HepG2 (cell line): ENCODE measurements around the gene ZSCAN2. TPM values are rescaled to one million over a fixed set of nuclear protein-coding genes. Genes with fewer than 3 reads are reported as not detected.

ENCODE experiments used
- ADNP ChIP-seq: sonication (generic); formaldehyde crosslinking; IDR thresholded peaks from 2 replicates; pipeline ENCODE4 v1.4.0; 2020; ENCODE audit warnings: missing genetic modification reagents
- BCL6 ChIP-seq: IDR thresholded peaks from 2 replicates; pipeline ENCODE4 v1.6.1; 2016; ENCODE audit warnings: missing genetic modification reagents, missing compliant biosample characterization
- CCDC6 ChIP-seq: sonication (generic); formaldehyde crosslinking; IDR thresholded peaks from 2 replicates; pipeline ENCODE4 v1.8.1; 2022; ENCODE audit warnings: mild to moderate bottlenecking, missing genetic modification reagents, moderate library complexity
- CEBPB ChIP-seq: IDR thresholded peaks from 2 replicates; pipeline ENCODE4 v1.6.1; 2011; ENCODE audit warnings: low read depth, low read length, improper control_type of control experiment, borderline replicate concordance
- FUBP1 ChIP-seq: sonication (generic); formaldehyde crosslinking; IDR thresholded peaks from 2 replicates; pipeline ENCODE4 v1.5.1; 2020; ENCODE audit warnings: missing genetic modification reagents, mild to moderate bottlenecking, borderline replicate concordance
- KLF9 ChIP-seq: IDR thresholded peaks from 2 replicates; pipeline ENCODE4 v1.6.1; 2016; ENCODE audit warnings: low read depth
- MIER3 ChIP-seq: IDR thresholded peaks from 2 replicates; pipeline ENCODE4 v1.6.1; 2016; ENCODE audit warnings: missing compliant biosample characterization, borderline replicate concordance
- POLR2G ChIP-seq: fragments of 200-400 bp; formaldehyde crosslinking; IDR thresholded peaks from 2 replicates; pipeline ENCODE4 v1.6.1; 2018; ENCODE audit warnings: mild to moderate bottlenecking, low read depth, low read length, moderate library complexity
- RARA ChIP-seq: IDR thresholded peaks from 2 replicates; pipeline ENCODE4 v1.6.1; 2016; ENCODE audit warnings: missing genetic modification reagents, missing compliant biosample characterization
- SP5 ChIP-seq: IDR thresholded peaks from 2 replicates; pipeline ENCODE4 v1.6.1; 2016; ENCODE audit warnings: low read depth, borderline replicate concordance
- TAF1 ChIP-seq: sonication (generic); formaldehyde crosslinking; IDR thresholded peaks from 2 replicates; pipeline ENCODE4 v1.4.0; 2020; ENCODE audit warnings: missing genetic modification reagents
- TERF1 ChIP-seq: sonication (generic); formaldehyde crosslinking; IDR thresholded peaks from 2 replicates; pipeline ENCODE4 v1.8.0; 2022; ENCODE audit warnings: mild to moderate bottlenecking, missing genetic modification reagents, moderate library complexity
- ZBTB1 ChIP-seq: sonication (generic); formaldehyde crosslinking; IDR thresholded peaks from 2 replicates; pipeline ENCODE4 v1.4.0; 2020; ENCODE audit warnings: missing genetic modification reagents, borderline replicate concordance
- ZFP62 ChIP-seq: sonication (generic); formaldehyde crosslinking; IDR thresholded peaks from 2 replicates; pipeline ENCODE4 v1.4.0; 2020; ENCODE audit warnings: missing genetic modification reagents
- ZNF121 ChIP-seq: sonication (generic); formaldehyde crosslinking; IDR thresholded peaks from 2 replicates; pipeline ENCODE4 v1.5.0; 2020; ENCODE audit warnings: mild to moderate bottlenecking, missing genetic modification reagents
- ZNF331 ChIP-seq: sonication (generic); formaldehyde crosslinking; IDR thresholded peaks from 2 replicates; pipeline ENCODE4 v1.4.0; 2020; ENCODE audit warnings: missing genetic modification reagents
- ZNF430 ChIP-seq: sonication (generic); formaldehyde crosslinking; IDR thresholded peaks from 2 replicates; pipeline ENCODE4 v1.9.0; 2021; ENCODE audit warnings: mild to moderate bottlenecking, missing genetic modification reagents
- ZNF614 ChIP-seq: IDR thresholded peaks from 2 replicates; pipeline ENCODE4 v1.6.1; 2018; ENCODE audit warnings: missing biosample characterization, missing genetic modification reagents, inconsistent platforms, borderline replicate concordance
- ZNF740 ChIP-seq: sonication (generic); formaldehyde crosslinking; IDR thresholded peaks from 2 replicates; pipeline ENCODE4 v1.4.0; 2020; ENCODE audit warnings: missing genetic modification reagents
- polyA plus RNA-seq, 8 experiments: library from polyadenylated mRNA; depleted of rRNA in 3 of 8; stranded (reverse) in 7 of 8; unstranded in 1 of 8; fragments of >200 nt; fragmentation: Illumina TruSeq in 4 of 8; extraction: Trizol in 4 of 8; gene quantifications; 2 replicates each; pipeline versions ENCODE4 v1.2.1 to v1.2.3, GENCODE V29; 2011 to 2016; ENCODE audit warnings: low read depth in 4 of 8, missing spikeins in 1 of 8, mixed read lengths in 1 of 8; ENCODE audit not compliant: insufficient read depth in 1 of 8
- total RNA-seq, 5 experiments: library from RNA; depleted of rRNA; stranded (reverse); fragments of >200 nt; fragmentation: Illumina TruSeq; extraction: Trizol; gene quantifications; 2 replicates each; pipeline ENCODE4 v1.2.3, GENCODE V29; 2016; ENCODE audit warnings: low read depth in 1 of 5
- TF ChIP-seq, protein P1 (sequence below): sonication (generic); formaldehyde crosslinking; IDR thresholded peaks from 2 replicates; pipeline ENCODE4 v1.4.0; 2020; ENCODE audit warnings: missing genetic modification reagents, mild to moderate bottlenecking, borderline replicate concordance
- TF ChIP-seq, protein P2 (sequence below): sonication (generic); formaldehyde crosslinking; IDR thresholded peaks from 2 replicates; pipeline ENCODE4 v1.4.0; 2020; ENCODE audit warnings: missing genetic modification reagents
- TF ChIP-seq, protein P3 (sequence below): sonication (generic); formaldehyde crosslinking; IDR thresholded peaks from 2 replicates; pipeline ENCODE4 v1.4.0; 2020; ENCODE audit warnings: missing genetic modification reagents

The ZSCAN2 gene
- total and polyA plus RNA-seq, 2 of the 13 experiments (the other 11 are each of a cell fraction or from before 2014, with no cell fraction given): 11.4 to 21.5 TPM

GRCh38 chr15:84606653-84607120, 5.9 kb downstream of the ZSCAN2 start (continued):
- TF ChIP-seq TAF1 (CRISPR knock-in tag) (no peak), ZNF331 (peak; percentile 66; the same call in 1 of the 2 replicates), RARA (CRISPR knock-in tag) (peak; percentile 90), ZNF121 (0 out of 2 replicates have a peak, but pooled peaks have one; percentile 15), KLF9 (0 out of 2 replicates have a peak, but pooled peaks have one; percentile 36), ZNF430 (CRISPR knock-in tag) (peak; percentile 62; the same call in 1 of the 2 replicates), CEBPB (no peak), ADNP (no peak), BCL6 (CRISPR knock-in tag) (peak; percentile 95), ZFP62 (CRISPR knock-in tag) (no peak), ZNF740 (CRISPR knock-in tag) (no peak), POLR2G (peak; percentile 54; the same call in 1 of the 2 replicates), CCDC6 (CRISPR knock-in tag) (no peak), ZBTB1 (no peak), SP5 (CRISPR knock-in tag) (peak; percentile 72), FUBP1 (CRISPR knock-in tag) (no peak), ZNF614 (CRISPR knock-in tag) (peak; percentile 81; the same call in 1 of the 2 replicates), MIER3 (peak; percentile 44; the same call in 1 of the 2 replicates), TERF1 (CRISPR knock-in tag) (no peak)
- TF ChIP-seq, protein P1, sequence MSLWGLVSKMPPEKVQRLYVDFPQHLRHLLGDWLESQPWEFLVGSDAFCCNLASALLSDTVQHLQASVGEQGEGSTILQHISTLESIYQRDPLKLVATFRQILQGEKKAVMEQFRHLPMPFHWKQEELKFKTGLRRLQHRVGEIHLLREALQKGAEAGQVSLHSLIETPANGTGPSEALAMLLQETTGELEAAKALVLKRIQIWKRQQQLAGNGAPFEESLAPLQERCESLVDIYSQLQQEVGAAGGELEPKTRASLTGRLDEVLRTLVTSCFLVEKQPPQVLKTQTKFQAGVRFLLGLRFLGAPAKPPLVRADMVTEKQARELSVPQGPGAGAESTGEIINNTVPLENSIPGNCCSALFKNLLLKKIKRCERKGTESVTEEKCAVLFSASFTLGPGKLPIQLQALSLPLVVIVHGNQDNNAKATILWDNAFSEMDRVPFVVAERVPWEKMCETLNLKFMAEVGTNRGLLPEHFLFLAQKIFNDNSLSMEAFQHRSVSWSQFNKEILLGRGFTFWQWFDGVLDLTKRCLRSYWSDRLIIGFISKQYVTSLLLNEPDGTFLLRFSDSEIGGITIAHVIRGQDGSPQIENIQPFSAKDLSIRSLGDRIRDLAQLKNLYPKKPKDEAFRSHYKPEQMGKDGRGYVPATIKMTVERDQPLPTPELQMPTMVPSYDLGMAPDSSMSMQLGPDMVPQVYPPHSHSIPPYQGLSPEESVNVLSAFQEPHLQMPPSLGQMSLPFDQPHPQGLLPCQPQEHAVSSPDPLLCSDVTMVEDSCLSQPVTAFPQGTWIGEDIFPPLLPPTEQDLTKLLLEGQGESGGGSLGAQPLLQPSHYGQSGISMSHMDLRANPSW (CRISPR knock-in tag): no peak
- TF ChIP-seq, protein P2, sequence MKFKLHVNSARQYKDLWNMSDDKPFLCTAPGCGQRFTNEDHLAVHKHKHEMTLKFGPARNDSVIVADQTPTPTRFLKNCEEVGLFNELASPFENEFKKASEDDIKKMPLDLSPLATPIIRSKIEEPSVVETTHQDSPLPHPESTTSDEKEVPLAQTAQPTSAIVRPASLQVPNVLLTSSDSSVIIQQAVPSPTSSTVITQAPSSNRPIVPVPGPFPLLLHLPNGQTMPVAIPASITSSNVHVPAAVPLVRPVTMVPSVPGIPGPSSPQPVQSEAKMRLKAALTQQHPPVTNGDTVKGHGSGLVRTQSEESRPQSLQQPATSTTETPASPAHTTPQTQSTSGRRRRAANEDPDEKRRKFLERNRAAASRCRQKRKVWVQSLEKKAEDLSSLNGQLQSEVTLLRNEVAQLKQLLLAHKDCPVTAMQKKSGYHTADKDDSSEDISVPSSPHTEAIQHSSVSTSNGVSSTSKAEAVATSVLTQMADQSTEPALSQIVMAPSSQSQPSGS (CRISPR knock-in tag): peak; percentile 79
- TF ChIP-seq, protein P3, sequence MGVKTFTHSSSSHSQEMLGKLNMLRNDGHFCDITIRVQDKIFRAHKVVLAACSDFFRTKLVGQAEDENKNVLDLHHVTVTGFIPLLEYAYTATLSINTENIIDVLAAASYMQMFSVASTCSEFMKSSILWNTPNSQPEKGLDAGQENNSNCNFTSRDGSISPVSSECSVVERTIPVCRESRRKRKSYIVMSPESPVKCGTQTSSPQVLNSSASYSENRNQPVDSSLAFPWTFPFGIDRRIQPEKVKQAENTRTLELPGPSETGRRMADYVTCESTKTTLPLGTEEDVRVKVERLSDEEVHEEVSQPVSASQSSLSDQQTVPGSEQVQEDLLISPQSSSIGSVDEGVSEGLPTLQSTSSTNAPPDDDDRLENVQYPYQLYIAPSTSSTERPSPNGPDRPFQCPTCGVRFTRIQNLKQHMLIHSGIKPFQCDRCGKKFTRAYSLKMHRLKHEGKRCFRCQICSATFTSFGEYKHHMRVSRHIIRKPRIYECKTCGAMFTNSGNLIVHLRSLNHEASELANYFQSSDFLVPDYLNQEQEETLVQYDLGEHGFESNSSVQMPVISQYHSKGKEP (CRISPR knock-in tag): no peak
